Endothelial cell of umbilical vein (primary cell): ENCODE data around the gene RFC5. TPM values are rescaled to one million over a fixed set of nuclear protein-coding genes. Genes with fewer than 3 reads are reported as not detected.

ENCODE experiments used
- BruUV-seq: library from RNA; stranded (reverse); fragments of 400-500 nt; replicated peaks from 2 replicates; lab custom pipeline; 2021; lab: Mats Ljungman, UMichigan
- CTCF ChIA-PET: fragments of 300-600, 350-600 bp; sonication (Branson Sonifier 250); formaldehyde crosslinking; loops from one replicate; lab custom pipeline; 2021; ENCODE audit warnings: antibody characterized with exemption, inconsistent platforms; lab: Charles Lee
- POLR2A ChIA-PET: fragments of 300-600, 350-600 bp; sonication (Branson Sonifier 250); formaldehyde crosslinking; loops from one replicate; lab custom pipeline; 2021; ENCODE audit warnings: antibody characterized with exemption, inconsistent platforms; lab: Charles Lee
- DNase-seq: peaks from one replicate; pipeline ENCODE4 v3.0.0-alpha.2; 2011; ENCODE audit warnings: low read depth, low spot score
- FAIRE-seq: peaks from 2 replicates; lab custom pipeline; 2011; peaks lifted over from hg19 to GRCh38; lab: Jason Lieb, UNC
- H2AFZ ChIP-seq: 2 replicates; pipeline ENCODE4 v1.6.0; 2012; ENCODE audit warnings: low read depth, low read length, control low read depth, inconsistent platforms
- H3K27ac ChIP-seq: 2 replicates; pipeline ENCODE4 v1.5.1; 2011; ENCODE audit warnings: low read depth, mild to moderate bottlenecking, control low read depth, low read length, moderate library complexity; ENCODE audit not compliant: insufficient read depth
- H3K27me3 ChIP-seq, 2 experiments: 2 replicates each; pipeline versions ENCODE4 v1.6.0 to v1.6.1; 2011; ENCODE audit warnings: low read length in 2 of 2, mixed read lengths in 1 of 2; ENCODE audit not compliant: control insufficient read depth in 2 of 2, insufficient read depth in 2 of 2
- H3K36me3 ChIP-seq, 2 experiments: 2 replicates in 1 of 2; 3 replicates in 1 of 2; pipeline ENCODE4 v1.5.1; 2011; ENCODE audit warnings: low read length in 2 of 2, mild to moderate bottlenecking in 1 of 2, moderate library complexity in 1 of 2; ENCODE audit not compliant: control insufficient read depth in 2 of 2, insufficient read depth in 2 of 2; ENCODE audit errors: extremely low read depth in 1 of 2
- H3K4me1 ChIP-seq: 3 replicates; pipeline ENCODE4 v1.5.1; 2011; ENCODE audit warnings: mild to moderate bottlenecking, low read length; ENCODE audit not compliant: control insufficient read depth, insufficient read depth; ENCODE audit errors: extremely low read depth
- H3K4me2 ChIP-seq: 2 replicates; pipeline ENCODE4 v1.6.1; 2011; ENCODE audit warnings: low read length, control low read depth, mixed read lengths; ENCODE audit not compliant: insufficient read depth
- H3K4me3 ChIP-seq, 3 experiments: fragments of 200-600 bp in 1 of 3; sonication (generic), shearing (Covaris generic) in 1 of 3; replicated peaks in 1 of 3; 2 replicates each; pipeline ENCODE4 v1.5.1; 2011 to 2016; ENCODE audit warnings: control low read depth in 3 of 3, low read length in 3 of 3, mild to moderate bottlenecking in 2 of 3, inconsistent platforms in 1 of 3, low read depth in 1 of 3, moderate library complexity in 1 of 3; ENCODE audit not compliant: insufficient read depth in 1 of 3
- H3K79me2 ChIP-seq: 2 replicates; pipeline ENCODE4 v1.6.0; 2012; ENCODE audit warnings: low read length, inconsistent platforms; ENCODE audit not compliant: control insufficient read depth, insufficient read depth
- H3K9ac ChIP-seq: replicated peaks from 2 replicates; pipeline ENCODE3; 2011; ENCODE audit warnings: low read length, control low read depth; ENCODE audit not compliant: insufficient read depth; ENCODE audit errors: extremely low read depth
- H3K9me1 ChIP-seq: replicated peaks from 3 replicates; pipeline ENCODE4 v1.6.0; 2011; ENCODE audit warnings: mild to moderate bottlenecking, low read length; ENCODE audit not compliant: control insufficient read depth, insufficient read depth; ENCODE audit errors: extremely low read depth
- H3K9me3 ChIP-seq: replicated peaks from 2 replicates; pipeline ENCODE4 v1.5.1; 2012; ENCODE audit warnings: low read length, inconsistent platforms; ENCODE audit not compliant: control insufficient read depth, insufficient read depth
- H4K20me1 ChIP-seq: replicated peaks from 2 replicates; pipeline ENCODE3; 2011; ENCODE audit warnings: mild to moderate bottlenecking, low read length; ENCODE audit not compliant: control insufficient read depth, insufficient read depth; ENCODE audit errors: extremely low read depth
- EZH2 ChIP-seq: IDR thresholded peaks from 2 replicates; pipeline ENCODE4 v1.6.1; 2012; ENCODE audit warnings: borderline replicate concordance, low read depth, mild to moderate bottlenecking, moderate library complexity, low read length, inconsistent platforms; ENCODE audit not compliant: severe bottlenecking
- FOS ChIP-seq: IDR thresholded peaks from 2 replicates; pipeline ENCODE4 v1.6.1; 2011; ENCODE audit warnings: mild to moderate bottlenecking, low read length, moderate library complexity, borderline replicate concordance; ENCODE audit not compliant: insufficient read depth
- GATA2 ChIP-seq: IDR thresholded peaks from 2 replicates; pipeline ENCODE4 v1.7.0; 2011; ENCODE audit warnings: low read depth, mild to moderate bottlenecking, moderate library complexity, mixed read lengths, low read length; ENCODE audit not compliant: insufficient read length, insufficient read depth
- JUN ChIP-seq: IDR thresholded peaks from 2 replicates; pipeline ENCODE4 v1.6.1; 2011; ENCODE audit warnings: borderline replicate concordance, low read depth; ENCODE audit not compliant: insufficient read length, insufficient read depth
- MYC ChIP-seq: IDR thresholded peaks from one replicate; pipeline ENCODE4 v1.6.1; 2011; ENCODE audit warnings: mild to moderate bottlenecking, low read depth, low read length
- POLR2A ChIP-seq: IDR thresholded peaks from 2 replicates; pipeline ENCODE4 v1.6.1; 2012; ENCODE audit warnings: low read depth, mild to moderate bottlenecking, control low read depth, low read length
- POLR2AphosphoS5 ChIP-seq: IDR thresholded peaks from 2 replicates; pipeline ENCODE4 v1.6.1; 2012; ENCODE audit warnings: low read depth, mild to moderate bottlenecking, control low read depth, low read length, moderate library complexity; ENCODE audit not compliant: insufficient read depth
- dilution Hi-C: fragments of 300-500 bp; cut with MboI; formaldehyde crosslinking; loops from one replicate; pipeline ENCODE4 v1.15.0; 2019; ENCODE audit warnings: low sequenced_read_pairs; ENCODE audit not compliant: extremely low pct_ligation_motif_present
- intact Hi-C: fragments of 100-400 bp; cut with micrococcal nuclease; formaldehyde crosslinking; loops from one replicate; pipeline ENCODE4 v1.10.0; 2022
- polyA plus RNA-seq, 4 experiments: library from polyadenylated mRNA; depleted of rRNA in 3 of 4; stranded (reverse) in 3 of 4; unstranded in 1 of 4; fragments of >200 nt; gene quantifications; 2 replicates each; pipeline versions ENCODE4 v1.2.1 to v1.2.3, GENCODE V29; 2011 to 2012; ENCODE audit warnings: missing spikeins in 1 of 4
- total RNA-seq: library from RNA; stranded (reverse); gene quantifications from 2 replicates; pipeline ENCODE4 v1.2.3, GENCODE V29; 2021
- TF ChIP-seq, protein P1 (sequence below): IDR thresholded peaks from 2 replicates; pipeline ENCODE4 v1.6.1; 2011; ENCODE audit not compliant: insufficient read depth, insufficient read length
- TF ChIP-seq, protein P2 (sequence below), 2 donors: IDR thresholded peaks; 1 replicate in 1 of 2; 2 replicates in 1 of 2; pipeline ENCODE4 v1.5.1; 2011; ENCODE audit warnings: low read length in 2 of 2, mild to moderate bottlenecking in 2 of 2, moderate library complexity in 2 of 2, control low read depth in 1 of 2, inconsistent platforms in 1 of 2, low read depth in 1 of 2; ENCODE audit not compliant: insufficient read depth in 1 of 2; ENCODE audit errors: extremely low read depth in 1 of 2

RFC5 gene
- total and polyA plus RNA-seq, 2 donors (not counting 3 experiments of a cell fraction or from before 2014, with no cell fraction given), result 18.1 to 23.3 TPM

DNA sequence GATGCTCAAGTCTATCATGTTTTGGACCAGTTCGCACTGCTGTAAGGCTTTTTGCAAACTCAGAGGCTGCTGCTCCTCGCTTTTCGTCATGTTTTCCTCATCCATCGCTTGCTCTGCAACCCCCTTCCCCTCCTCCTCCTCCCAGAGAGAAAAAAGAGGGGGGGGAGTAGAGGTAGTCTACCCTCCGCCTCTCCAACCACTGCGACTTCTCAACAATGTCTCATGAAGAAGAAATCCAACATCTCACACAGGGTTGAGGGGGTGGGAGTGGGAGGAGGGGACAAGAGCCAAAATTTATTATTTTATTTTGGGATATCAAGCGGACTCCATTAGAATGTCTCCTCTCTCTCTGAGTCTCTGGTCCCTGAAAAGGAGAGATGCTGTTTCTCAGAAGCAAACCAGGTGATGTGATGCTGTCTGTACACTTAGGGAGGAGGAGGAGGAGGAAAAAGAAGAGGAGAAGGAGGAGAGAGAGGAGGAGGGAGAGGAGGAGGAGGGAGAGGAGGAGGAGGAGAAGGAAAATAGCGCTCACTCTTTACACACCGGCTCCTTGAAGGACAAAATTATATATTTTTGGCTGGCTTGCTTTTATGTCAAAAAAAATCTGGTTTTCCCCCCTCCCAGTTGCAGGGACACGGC, 48.2 kb upstream of the RFC5 start:
- no peak for DNase-seq
- Histone ChIP-seq H3K79me2 (no peaks in the 10 kb centered on the region), H3K27ac (no peak overlapping the region), H3K27me3 (peaks cover 17 to 20% of the 10 kb centered on the region in 2 experiments), H3K4me2 (no peak overlapping the region), H3K4me3 (no peak overlapping the region), H3K9ac (no peak overlapping the region), H3K36me3 (no peaks in the 10 kb centered on the region), H2AFZ (no peak overlapping the region), H3K9me1 (no peaks in the 10 kb centered on the region), H4K20me1 (no peaks in the 10 kb centered on the region), H3K4me1 (no peaks in the 10 kb centered on the region), H3K9me3 (no peaks in the 10 kb centered on the region)
- TF ChIP-seq POLR2AphosphoS5 (no peak), EZH2 (peak; percentile 17), MYC (no peak)
- dilution Hi-C loops, result no loop called here
- CTCF ChIA-PET, result no interaction called here
- no TSS peak for BruUV-seq
- POLR2A ChIA-PET, result no interaction called here
- intact Hi-C loops, result no loop called here
- no peak for FAIRE-seq

GRCh38 chr12:117968826-117969659, 47.5 kb upstream of the RFC5 start, which contains the start of gene KSR2:
Gene KSR2, minus strand, starts transcription at chr12:117968990. Its CDS starts 735 bp downstream, at chr12:117968255.
- FAIRE-seq, result no peak
- dilution Hi-C loops, result no loop called here
- BruUV-seq, result no TSS peak

More at GRCh38 chr12:117968826-117969659, 47.5 kb upstream of the RFC5 start, which contains the start of gene KSR2:
- no peaks in the 10 kb centered on the region for H3K36me3 ChIP-seq
- CTCF ChIA-PET, result no interaction called here
- H3K4me1 ChIP-seq, result no peaks in the 10 kb centered on the region
- peaks cover 17 to 20% of the 10 kb centered on the region in 2 experiments for H3K27me3 ChIP-seq
- intact Hi-C loops, result no loop called here
- H3K9me3 ChIP-seq, result no peaks in the 10 kb centered on the region
- peak within 1 kb of the TSS; percentile 50 for H3K4me2 ChIP-seq
- H3K9ac ChIP-seq, result no peak within 1 kb of the TSS
- H3K79me2 ChIP-seq, result no peaks in the 10 kb centered on the region
- H2AFZ ChIP-seq, result no peak within 1 kb of the TSS
- no peaks in the 10 kb centered on the region for H4K20me1 ChIP-seq
- TF ChIP-seq JUN (no peak), POLR2AphosphoS5 (no peak), MYC (no peak), GATA2 (no peak), POLR2A (no peak), FOS (no peak), EZH2 (no peak)
- TF ChIP-seq, protein P1, sequence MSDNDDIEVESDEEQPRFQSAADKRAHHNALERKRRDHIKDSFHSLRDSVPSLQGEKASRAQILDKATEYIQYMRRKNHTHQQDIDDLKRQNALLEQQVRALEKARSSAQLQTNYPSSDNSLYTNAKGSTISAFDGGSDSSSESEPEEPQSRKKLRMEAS, result no peak
- TF ChIP-seq, protein P2, sequence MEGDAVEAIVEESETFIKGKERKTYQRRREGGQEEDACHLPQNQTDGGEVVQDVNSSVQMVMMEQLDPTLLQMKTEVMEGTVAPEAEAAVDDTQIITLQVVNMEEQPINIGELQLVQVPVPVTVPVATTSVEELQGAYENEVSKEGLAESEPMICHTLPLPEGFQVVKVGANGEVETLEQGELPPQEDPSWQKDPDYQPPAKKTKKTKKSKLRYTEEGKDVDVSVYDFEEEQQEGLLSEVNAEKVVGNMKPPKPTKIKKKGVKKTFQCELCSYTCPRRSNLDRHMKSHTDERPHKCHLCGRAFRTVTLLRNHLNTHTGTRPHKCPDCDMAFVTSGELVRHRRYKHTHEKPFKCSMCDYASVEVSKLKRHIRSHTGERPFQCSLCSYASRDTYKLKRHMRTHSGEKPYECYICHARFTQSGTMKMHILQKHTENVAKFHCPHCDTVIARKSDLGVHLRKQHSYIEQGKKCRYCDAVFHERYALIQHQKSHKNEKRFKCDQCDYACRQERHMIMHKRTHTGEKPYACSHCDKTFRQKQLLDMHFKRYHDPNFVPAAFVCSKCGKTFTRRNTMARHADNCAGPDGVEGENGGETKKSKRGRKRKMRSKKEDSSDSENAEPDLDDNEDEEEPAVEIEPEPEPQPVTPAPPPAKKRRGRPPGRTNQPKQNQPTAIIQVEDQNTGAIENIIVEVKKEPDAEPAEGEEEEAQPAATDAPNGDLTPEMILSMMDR (IDR thresholded peaks at IDR 0.05; ENCODE audit: extremely low read depth in 1 of 2, insufficient read depth in 1 of 2, low read depth in 1 of 2, low read length in 2 of 2), result no peak
- no peaks in the 10 kb centered on the region for H3K9me1 ChIP-seq
- H3K27ac ChIP-seq, result no peak within 1 kb of the TSS
- DNase-seq, result peak; percentile 5
- POLR2A ChIA-PET, result no interaction called here
- peak within 1 kb of the TSS in 1 of 3 experiments; percentile 27 for H3K4me3 ChIP-seq
